ENCODE measurements around the gene GRID2.

The GRID2 gene

GRCh38 chr4:92535599-92535998 lies 231.8 kb downstream of the GRID2 start:
- TF ChIP-seq CTCF (IDR thresholded peaks at IDR 0.05; ENCODE audit: control insufficient read depth, extremely low read depth, insufficient read depth), result no peak
- no peak for DNase-seq (ENCODE audit: low read depth)
- no peak overlapping the region for H3K4me3 ChIP-seq (ENCODE audit: low read depth, low read length)

GRCh38 chr4:92551616-92552015 lies 247.8 kb downstream of the GRID2 start:
- DNase-seq (ENCODE audit: low read depth), result no peak
- no peak overlapping the region for H3K4me3 ChIP-seq (ENCODE audit: low read depth, low read length)
- TF ChIP-seq CTCF (IDR thresholded peaks at IDR 0.05; ENCODE audit: control insufficient read depth, extremely low read depth, insufficient read depth), result peak; percentile 35

- no peak overlapping the region for H3K4me3 ChIP-seq (ENCODE audit: low read depth, low read length)
- DNase-seq (ENCODE audit: low read depth), result no peak
- no peak for TF ChIP-seq CTCF (IDR thresholded peaks at IDR 0.05; ENCODE audit: control insufficient read depth, extremely low read depth, insufficient read depth)
These were observed 262.5 kb downstream of the GRID2 start for GRCh38 chr4:92566269-92566668.

- no peak for DNase-seq (ENCODE audit: low read depth)
- TF ChIP-seq CTCF (IDR thresholded peaks at IDR 0.05; ENCODE audit: control insufficient read depth, extremely low read depth, insufficient read depth), result no peak
- H3K4me3 ChIP-seq (ENCODE audit: low read depth, low read length), result no peak overlapping the region
These were observed 277.1 kb downstream of the GRID2 start for GRCh38 chr4:92580816-92581215.

- peak; percentile 19 for DNase-seq (ENCODE audit: low read depth)
- H3K4me3 ChIP-seq (ENCODE audit: low read depth, low read length), result no peak overlapping the region
- TF ChIP-seq CTCF (IDR thresholded peaks at IDR 0.05; ENCODE audit: control insufficient read depth, extremely low read depth, insufficient read depth), result no peak
These were observed 295.3 kb downstream of the GRID2 start for GRCh38 chr4:92599044-92599443.

- no peak overlapping the region for H3K4me3 ChIP-seq (ENCODE audit: low read depth, low read length)
- no peak for DNase-seq (ENCODE audit: low read depth)
- peak; percentile 47 for TF ChIP-seq CTCF (IDR thresholded peaks at IDR 0.05; ENCODE audit: control insufficient read depth, extremely low read depth, insufficient read depth)
These were observed 296.9 kb downstream of the GRID2 start for GRCh38 chr4:92600638-92601037.

GRCh38 chr4:92606227-92606626 lies 302.5 kb downstream of the GRID2 start:
- H3K4me3 ChIP-seq (ENCODE audit: low read depth, low read length), result no peak overlapping the region
- no peak for TF ChIP-seq CTCF (IDR thresholded peaks at IDR 0.05; ENCODE audit: control insufficient read depth, extremely low read depth, insufficient read depth)
- DNase-seq (ENCODE audit: low read depth), result no peak

Data from LNCaP clone FGC (cell line).